GM23338 (cell line): ENCODE results near the gene FOXP4. TPM values are rescaled to one million over a fixed set of nuclear protein-coding genes. Genes with fewer than 3 reads are reported as not detected.

ENCODE experiments used
- ATAC-seq: fragments of 200-7000 bp; cut with Tn5 transposase; 3 replicates; pipeline ENCODE4 v1.9.1; 2020
- DNase-seq: peaks from one replicate; pipeline ENCODE4 v3.0.0-alpha.2; 2015; ENCODE audit warnings: low spot score
- H2AFZ ChIP-seq: fragments of 200-600 bp; sonication (generic); 2 replicates; pipeline ENCODE4 v1.8.0; 2016; ENCODE audit warnings: antibody characterized with exemption, mild to moderate bottlenecking, moderate library complexity
- H3F3A ChIP-seq: fragments of 200-600 bp; sonication (generic); replicated peaks from 2 replicates; pipeline ENCODE4 v1.8.0; 2017; ENCODE audit warnings: antibody characterized with exemption, mixed run types, low read depth
- H3K27ac ChIP-seq: fragments of 200-600 bp; sonication (generic); 2 replicates; pipeline ENCODE4 v1.6.1; 2016; ENCODE audit warnings: low read depth
- H3K27me3 ChIP-seq: fragments of 200-600 bp; sonication (generic); 2 replicates; pipeline ENCODE4 v1.8.0; 2016; ENCODE audit warnings: mild to moderate bottlenecking, mixed run types, moderate library complexity; ENCODE audit not compliant: insufficient read depth
- H3K36me3 ChIP-seq: fragments of 200-600 bp; sonication (generic); 2 replicates; pipeline ENCODE4 v1.8.0; 2016; ENCODE audit warnings: mild to moderate bottlenecking; ENCODE audit not compliant: insufficient read depth
- H3K4me1 ChIP-seq: fragments of 200-600 bp; sonication (generic); 2 replicates; pipeline ENCODE4 v1.8.0; 2016; ENCODE audit warnings: mild to moderate bottlenecking, moderate library complexity; ENCODE audit not compliant: insufficient read depth
- H3K4me2 ChIP-seq: fragments of 200-600 bp; sonication (generic); 2 replicates; pipeline ENCODE4 v1.7.1; 2017; ENCODE audit warnings: mixed run types
- H3K4me3 ChIP-seq: fragments of 200-600 bp; sonication (generic); 2 replicates; pipeline ENCODE4 v1.6.1; 2016; ENCODE audit warnings: mixed run types
- H3K79me2 ChIP-seq: fragments of 200-600 bp; sonication (generic); replicated peaks from 2 replicates; pipeline ENCODE4 v1.8.0; 2017; ENCODE audit warnings: mild to moderate bottlenecking; ENCODE audit not compliant: insufficient read depth
- H3K9me2 ChIP-seq: fragments of 200-600 bp; sonication (generic); 2 replicates; pipeline ENCODE4 v1.8.0; 2017; ENCODE audit not compliant: insufficient read depth
- H4K20me1 ChIP-seq: fragments of 200-600 bp; sonication (generic); replicated peaks from 2 replicates; pipeline ENCODE4 v1.8.0; 2017; ENCODE audit warnings: mild to moderate bottlenecking; ENCODE audit not compliant: insufficient read depth
- H3K27ac Mint-ChIP-seq: 2 replicates; pipeline ENCODE4 v1.8.0; 2020; ENCODE audit warnings: inconsistent platforms, mild to moderate bottlenecking, moderate library complexity, mixed read lengths
- H3K27me3 Mint-ChIP-seq: 3 replicates; pipeline ENCODE4 v1.8.0; 2022; ENCODE audit warnings: low read depth, mild to moderate bottlenecking, moderate library complexity, mixed read lengths, inconsistent platforms; ENCODE audit not compliant: insufficient read depth, poor library complexity
- H3K36me3 Mint-ChIP-seq: 3 replicates; pipeline ENCODE4 v1.8.0; 2021; ENCODE audit warnings: low read depth, mild to moderate bottlenecking, inconsistent platforms, moderate library complexity, mixed read lengths
- H3K4me1 Mint-ChIP-seq: 3 replicates; pipeline ENCODE4 v1.8.0; 2020; ENCODE audit warnings: mild to moderate bottlenecking, inconsistent platforms, mixed read lengths
- H3K4me3 Mint-ChIP-seq: 3 replicates; pipeline ENCODE4 v1.8.0; 2021; ENCODE audit warnings: moderate library complexity, mild to moderate bottlenecking, inconsistent platforms, mixed read lengths
- H3K9me3 Mint-ChIP-seq: 3 replicates; pipeline ENCODE4 v1.8.0; 2020; ENCODE audit warnings: moderate library complexity, mild to moderate bottlenecking, inconsistent platforms, mixed read lengths
- CREB1 ChIP-seq: fragments of 250-450 bp; sonication (Bioruptor Pico); IDR thresholded peaks from 2 replicates; pipeline ENCODE4 v1.5.0; 2020; ENCODE audit warnings: low read depth, mild to moderate bottlenecking, moderate library complexity
- EZH2phosphoT487 ChIP-seq: fragments of 200-600 bp; sonication (generic); IDR thresholded peaks from one replicate; pipeline ENCODE4 v1.8.1; 2018; ENCODE audit warnings: antibody characterized with exemption; ENCODE audit not compliant: unreplicated experiment
- POLR2AphosphoS5 ChIP-seq: IDR thresholded peaks from 2 replicates; pipeline ENCODE4 v1.6.1; 2016; ENCODE audit warnings: antibody characterized with exemption, low read depth
- REST ChIP-seq: IDR thresholded peaks from one replicate; pipeline ENCODE4 v1.6.1; 2018; ENCODE audit warnings: antibody characterized with exemption; ENCODE audit not compliant: unreplicated experiment
- STAT1 ChIP-seq: IDR thresholded peaks from one replicate; pipeline ENCODE4 v1.6.1; 2016; ENCODE audit warnings: antibody characterized with exemption; ENCODE audit not compliant: unreplicated experiment
- ZNF114 ChIP-seq: fragments of 250-450 bp; sonication (Bioruptor Pico); IDR thresholded peaks from 2 replicates; pipeline ENCODE4 v1.5.0; 2020; ENCODE audit warnings: mild to moderate bottlenecking, moderate library complexity
- ZNF331 ChIP-seq: fragments of 250-450 bp; sonication (Bioruptor Pico); IDR thresholded peaks from 2 replicates; pipeline ENCODE4 v1.5.0; 2020; ENCODE audit warnings: low read depth, mild to moderate bottlenecking, moderate library complexity
- polyA plus RNA-seq: library from polyadenylated mRNA; unstranded; fragments of >200 nt; fragmentation: Nextera tagmentation; extraction: Ambion mirVana; gene quantifications from 2 replicates; pipeline ENCODE4 v1.2.1, GENCODE V29; 2016
- total RNA-seq: library from RNA; depleted of rRNA; stranded (reverse); fragments of >200 nt; shearing (Covaris generic); gene quantifications from 2 replicates; pipeline ENCODE4 v1.2.3, GENCODE V29; 2014
- TF ChIP-seq, protein P1 (sequence below): fragments of 250-450 bp; sonication (Bioruptor Pico); IDR thresholded peaks from 2 replicates; pipeline ENCODE4 v1.5.0; 2020; ENCODE audit warnings: mild to moderate bottlenecking, moderate library complexity

FOXP4 gene
- total and polyA plus RNA-seq, 2 experiments from 2014 or later, result 5.1 to 13.5 TPM

DNA sequence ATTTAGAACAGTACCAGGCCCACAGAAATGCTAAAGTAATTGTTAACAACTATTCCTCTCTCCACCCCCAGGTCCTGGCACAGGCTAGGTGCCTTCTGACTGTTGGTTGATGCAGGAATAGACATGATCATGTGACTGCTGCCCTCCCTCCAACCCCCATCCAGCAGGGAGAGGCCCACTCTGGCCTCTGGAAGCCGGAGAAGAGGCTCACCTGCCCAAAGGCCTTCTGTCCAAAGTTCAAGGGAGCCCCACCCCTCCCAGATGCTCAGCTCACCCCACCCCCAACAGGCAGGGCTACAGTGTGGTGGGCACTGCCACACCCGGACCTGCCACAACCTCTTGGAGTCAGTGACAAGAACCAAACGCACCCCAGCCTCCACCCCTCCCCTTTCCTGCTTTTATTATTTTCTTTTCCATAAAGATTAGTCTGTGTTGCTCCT, 26.9 kb upstream of the FOXP4 start (continued):
- TF ChIP-seq, protein P1, sequence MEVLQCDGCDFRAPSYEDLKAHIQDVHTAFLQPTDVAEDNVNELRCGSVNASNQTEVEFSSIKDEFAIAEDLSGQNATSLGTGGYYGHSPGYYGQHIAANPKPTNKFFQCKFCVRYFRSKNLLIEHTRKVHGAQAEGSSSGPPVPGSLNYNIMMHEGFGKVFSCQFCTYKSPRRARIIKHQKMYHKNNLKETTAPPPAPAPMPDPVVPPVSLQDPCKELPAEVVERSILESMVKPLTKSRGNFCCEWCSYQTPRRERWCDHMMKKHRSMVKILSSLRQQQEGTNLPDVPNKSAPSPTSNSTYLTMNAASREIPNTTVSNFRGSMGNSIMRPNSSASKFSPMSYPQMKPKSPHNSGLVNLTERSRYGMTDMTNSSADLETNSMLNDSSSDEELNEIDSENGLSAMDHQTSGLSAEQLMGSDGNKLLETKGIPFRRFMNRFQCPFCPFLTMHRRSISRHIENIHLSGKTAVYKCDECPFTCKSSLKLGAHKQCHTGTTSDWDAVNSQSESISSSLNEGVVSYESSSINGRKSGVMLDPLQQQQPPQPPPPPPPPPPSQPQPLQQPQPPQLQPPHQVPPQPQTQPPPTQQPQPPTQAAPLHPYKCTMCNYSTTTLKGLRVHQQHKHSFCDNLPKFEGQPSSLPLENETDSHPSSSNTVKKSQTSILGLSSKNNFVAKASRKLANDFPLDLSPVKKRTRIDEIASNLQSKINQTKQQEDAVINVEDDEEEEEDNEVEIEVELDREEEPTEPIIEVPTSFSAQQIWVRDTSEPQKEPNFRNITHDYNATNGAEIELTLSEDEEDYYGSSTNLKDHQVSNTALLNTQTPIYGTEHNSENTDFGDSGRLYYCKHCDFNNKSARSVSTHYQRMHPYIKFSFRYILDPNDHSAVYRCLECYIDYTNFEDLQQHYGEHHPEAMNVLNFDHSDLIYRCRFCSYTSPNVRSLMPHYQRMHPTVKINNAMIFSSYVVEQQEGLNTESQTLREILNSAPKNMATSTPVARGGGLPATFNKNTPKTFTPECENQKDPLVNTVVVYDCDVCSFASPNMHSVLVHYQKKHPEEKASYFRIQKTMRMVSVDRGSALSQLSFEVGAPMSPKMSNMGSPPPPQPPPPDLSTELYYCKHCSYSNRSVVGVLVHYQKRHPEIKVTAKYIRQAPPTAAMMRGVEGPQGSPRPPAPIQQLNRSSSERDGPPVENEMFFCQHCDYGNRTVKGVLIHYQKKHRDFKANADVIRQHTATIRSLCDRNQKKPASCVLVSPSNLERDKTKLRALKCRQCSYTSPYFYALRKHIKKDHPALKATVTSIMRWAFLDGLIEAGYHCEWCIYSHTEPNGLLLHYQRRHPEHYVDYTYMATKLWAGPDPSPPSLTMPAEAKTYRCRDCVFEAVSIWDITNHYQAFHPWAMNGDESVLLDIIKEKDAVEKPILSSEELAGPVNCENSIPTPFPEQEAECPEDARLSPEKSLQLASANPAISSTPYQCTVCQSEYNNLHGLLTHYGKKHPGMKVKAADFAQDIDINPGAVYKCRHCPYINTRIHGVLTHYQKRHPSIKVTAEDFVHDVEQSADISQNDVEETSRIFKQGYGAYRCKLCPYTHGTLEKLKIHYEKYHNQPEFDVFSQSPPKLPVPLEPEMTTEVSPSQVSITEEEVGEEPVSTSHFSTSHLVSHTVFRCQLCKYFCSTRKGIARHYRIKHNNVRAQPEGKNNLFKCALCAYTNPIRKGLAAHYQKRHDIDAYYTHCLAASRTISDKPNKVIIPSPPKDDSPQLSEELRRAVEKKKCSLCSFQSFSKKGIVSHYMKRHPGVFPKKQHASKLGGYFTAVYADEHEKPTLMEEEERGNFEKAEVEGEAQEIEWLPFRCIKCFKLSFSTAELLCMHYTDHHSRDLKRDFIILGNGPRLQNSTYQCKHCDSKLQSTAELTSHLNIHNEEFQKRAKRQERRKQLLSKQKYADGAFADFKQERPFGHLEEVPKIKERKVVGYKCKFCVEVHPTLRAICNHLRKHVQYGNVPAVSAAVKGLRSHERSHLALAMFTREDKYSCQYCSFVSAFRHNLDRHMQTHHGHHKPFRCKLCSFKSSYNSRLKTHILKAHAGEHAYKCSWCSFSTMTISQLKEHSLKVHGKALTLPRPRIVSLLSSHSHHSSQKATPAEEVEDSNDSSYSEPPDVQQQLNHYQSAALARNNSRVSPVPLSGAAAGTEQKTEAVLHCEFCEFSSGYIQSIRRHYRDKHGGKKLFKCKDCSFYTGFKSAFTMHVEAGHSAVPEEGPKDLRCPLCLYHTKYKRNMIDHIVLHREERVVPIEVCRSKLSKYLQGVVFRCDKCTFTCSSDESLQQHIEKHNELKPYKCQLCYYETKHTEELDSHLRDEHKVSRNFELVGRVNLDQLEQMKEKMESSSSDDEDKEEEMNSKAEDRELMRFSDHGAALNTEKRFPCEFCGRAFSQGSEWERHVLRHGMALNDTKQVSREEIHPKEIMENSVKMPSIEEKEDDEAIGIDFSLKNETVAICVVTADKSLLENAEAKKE, result no peak
- no peak for TF ChIP-seq REST

GRCh38 chr6:41519745-41520699, 26.2 kb upstream of the FOXP4 start:
- Histone ChIP-seq H3K27ac (no peak overlapping the region), H3K9me2 (peaks cover 7% of the 10 kb centered on the region), H3K4me3 (no peak overlapping the region), H2AFZ (no peak overlapping the region), H3K4me2 (no peak overlapping the region), H3F3A (peaks cover 12% of the 10 kb centered on the region; the same call in 1 of the 2 replicates), H3K27me3 (peaks cover 9% of the 10 kb centered on the region), H3K79me2 (no peaks in the 10 kb centered on the region), H3K4me1 (peaks cover 15% of the 10 kb centered on the region), H3K36me3 (no peaks in the 10 kb centered on the region; the same call in 1 of the 2 replicates), H4K20me1 (no peaks in the 10 kb centered on the region)
- no peaks in the 10 kb centered on the region for H3K9me3 Mint-ChIP-seq
- peak; percentile 40 for ATAC-seq
- DNase-seq, result peak; percentile 27
- no peaks in the 10 kb centered on the region; the same call in 2 of the 3 replicates for H3K36me3 Mint-ChIP-seq
- H3K27me3 Mint-ChIP-seq, result peaks cover 31% of the 10 kb centered on the region
- peaks cover 37% of the 10 kb centered on the region for H3K4me1 Mint-ChIP-seq
- no peak overlapping the region for H3K4me3 Mint-ChIP-seq
- no peak overlapping the region for H3K27ac Mint-ChIP-seq
- TF ChIP-seq REST (no peak), CREB1 (CRISPR knock-in tag) (no peak), ZNF114 (CRISPR knock-in tag) (no peak), STAT1 (no peak), EZH2phosphoT487 (no peak), ZNF331 (no peak), POLR2AphosphoS5 (no peak)
